Vagina (tissue), 2 donors: ENCODE measurements around the gene ATXN7L3. TPM values are rescaled to one million over a fixed set of nuclear protein-coding genes. Genes with fewer than 3 reads are reported as not detected.

ENCODE experiments used
- DNase-seq, 2 donors: peaks; one replicate each; pipeline ENCODE4 v3.0.0-alpha.2; 2017; ENCODE audit errors: extremely low spot score in 2 of 2
- H3K27ac ChIP-seq: fragments of 200-600 bp; sonication (generic); one replicate; pipeline ENCODE4 v1.5.1; 2019
- H3K27me3 ChIP-seq: fragments of 200-600 bp; sonication (generic); one replicate; pipeline ENCODE4 v1.5.1; 2019
- H3K36me3 ChIP-seq, 2 donors: fragments of 200-600 bp; sonication (generic); one replicate each; pipeline ENCODE4 v1.5.1; 2017 to 2019
- H3K4me1 ChIP-seq: fragments of 200-600 bp; sonication (generic); one replicate; pipeline ENCODE4 v1.5.1; 2019
- H3K4me3 ChIP-seq, 2 donors: fragments of 200-600 bp; sonication (generic); 1 replicate in 1 of 2; 2 replicates in 1 of 2; pipeline ENCODE4 v1.5.1; 2016 to 2019
- H3K9me3 ChIP-seq: fragments of 200-600 bp; sonication (generic); one replicate; pipeline ENCODE4 v1.5.1; 2019
- CTCF ChIP-seq, 3 experiments: fragments of 450-650 bp in 2 of 3; fragments of 200-600 bp in 1 of 3; sonication (generic) in 1 of 3; IDR thresholded peaks; one replicate each; pipeline ENCODE4 v1.5.1; 2017 to 2019; ENCODE audit warnings: antibody characterized with exemption in 3 of 3, mild to moderate bottlenecking in 2 of 3, moderate library complexity in 2 of 3
- POLR2A ChIP-seq, 2 donors: fragments of 450-650 bp; IDR thresholded peaks; one replicate each; pipeline ENCODE4 v1.6.1; 2017; ENCODE audit warnings: antibody characterized with exemption in 2 of 2, mild to moderate bottlenecking in 2 of 2, moderate library complexity in 2 of 2
- POLR2AphosphoS5 ChIP-seq, 2 donors: sonication (generic); formaldehyde crosslinking; IDR thresholded peaks; one replicate each; pipeline ENCODE4 v1.9.0; 2017; ENCODE audit warnings: antibody characterized with exemption in 2 of 2, mild to moderate bottlenecking in 2 of 2, low read depth in 1 of 2; ENCODE audit not compliant: insufficient read depth in 1 of 2
- intact Hi-C: fragments of 100-400 bp; cut with DNase I; formaldehyde crosslinking; loops from one replicate; pipeline ENCODE4 v1.15.1; 2023
- total RNA-seq: library from RNA; depleted of rRNA; stranded (reverse); fragments of >200 nt; gene quantifications from one replicate; pipeline ENCODE4 v1.2.3, GENCODE V29; 2016

The ATXN7L3 gene
- total RNA-seq, 1 donor from 2014 or later: 27.3 TPM

- H3K27ac ChIP-seq: no peak overlapping the region
- intact Hi-C loops: no loop called here
- TF ChIP-seq POLR2A (IDR thresholded peaks at IDR 0.05) (no peak), POLR2AphosphoS5 (IDR thresholded peaks at IDR 0.05; ENCODE audit: insufficient read depth in 1 of 2, low read depth in 1 of 2) (no peak), CTCF (IDR thresholded peaks at IDR 0.05) (no peak)
- no peak overlapping the region for H3K4me3 ChIP-seq
- no peaks in the 10 kb centered on the region for H3K27me3 ChIP-seq
- peaks cover 29% of the 10 kb centered on the region for H3K4me1 ChIP-seq
- DNase-seq: no peak
- H3K9me3 ChIP-seq: no peaks in the 10 kb centered on the region
- peaks cover 0 to 47% of the 10 kb centered on the region in 2 donors for H3K36me3 ChIP-seq
These were observed 7.6 kb upstream of the ATXN7L3 start for GRCh38 chr17:44207319-44207718.

GRCh38 chr17:44206825-44207155 lies 7.1 kb upstream of the ATXN7L3 start:
- DNase-seq: no peak
- no peaks in the 10 kb centered on the region for H3K27me3 ChIP-seq
- H3K4me1 ChIP-seq: peaks cover 29% of the 10 kb centered on the region
- peaks cover 0 to 44% of the 10 kb centered on the region in 2 donors for H3K36me3 ChIP-seq
- H3K4me3 ChIP-seq: no peak overlapping the region
- H3K27ac ChIP-seq: no peak overlapping the region
- no peaks in the 10 kb centered on the region for H3K9me3 ChIP-seq
- intact Hi-C loops: no loop called here
- no peak for TF ChIP-seq POLR2AphosphoS5 (IDR thresholded peaks at IDR 0.05; ENCODE audit: insufficient read depth in 1 of 2, low read depth in 1 of 2)
- no peak for TF ChIP-seq POLR2A (IDR thresholded peaks at IDR 0.05)
- no peak for TF ChIP-seq CTCF (IDR thresholded peaks at IDR 0.05)

- Histone ChIP-seq H3K9me3 (no peaks in the 10 kb centered on the region), H3K27ac (no peak overlapping the region), H3K27me3 (no peaks in the 10 kb centered on the region), H3K4me3 (no peak overlapping the region), H3K4me1 (peaks cover 27% of the 10 kb centered on the region), H3K36me3 (peaks cover 0 to 38% of the 10 kb centered on the region in 2 donors)
- no peak for TF ChIP-seq POLR2A (IDR thresholded peaks at IDR 0.05)
- intact Hi-C loops: no loop called here
- no peak for DNase-seq
These were observed 6.5 kb upstream of the ATXN7L3 start for GRCh38 chr17:44205962-44206824.

GRCh38 chr17:44204441-44204882 lies 4.8 kb upstream of the ATXN7L3 start:
- intact Hi-C loops: no loop called here
- Histone ChIP-seq H3K27me3 (no peaks in the 10 kb centered on the region), H3K27ac (no peak overlapping the region), H3K36me3 (peaks cover 0 to 26% of the 10 kb centered on the region in 2 donors), H3K9me3 (no peaks in the 10 kb centered on the region), H3K4me1 (peaks cover 15% of the 10 kb centered on the region), H3K4me3 (no peak overlapping the region)
- no peak for DNase-seq
- no peak for TF ChIP-seq POLR2AphosphoS5 (IDR thresholded peaks at IDR 0.05; ENCODE audit: insufficient read depth in 1 of 2, low read depth in 1 of 2)
- TF ChIP-seq POLR2A (IDR thresholded peaks at IDR 0.05): no peak
- TF ChIP-seq CTCF (IDR thresholded peaks at IDR 0.05): no peak

GRCh38 chr17:44203731-44204440 lies 4.2 kb upstream of the ATXN7L3 start:
- no peak for DNase-seq
- Histone ChIP-seq H3K27ac (no peak overlapping the region), H3K36me3 (peaks cover 0 to 20% of the 10 kb centered on the region in 2 donors), H3K27me3 (no peaks in the 10 kb centered on the region), H3K9me3 (no peaks in the 10 kb centered on the region), H3K4me3 (no peak overlapping the region), H3K4me1 (peaks cover 15% of the 10 kb centered on the region)
- intact Hi-C loops: no loop called here
- TF ChIP-seq POLR2A (IDR thresholded peaks at IDR 0.05): no peak
- peak in 1 of 3 experiments; percentile 40 for TF ChIP-seq CTCF (IDR thresholded peaks at IDR 0.05)
- no peak for TF ChIP-seq POLR2AphosphoS5 (IDR thresholded peaks at IDR 0.05; ENCODE audit: insufficient read depth in 1 of 2, low read depth in 1 of 2)
